Mesodermal cell (in vitro differentiated cells): ENCODE measurements around the gene ARID3A.
A peak's percentile ranks its signal among the peaks of the same experiment; 100 is the strongest.
"Not testable (repeated sequence)": the region's sequence is repeated elsewhere in the genome, so short reads cannot be mapped to it uniquely, and the experiment has no call there.

ENCODE experiments used
- H3K27ac ChIP-seq: 2 replicates; pipeline ENCODE4 v1.7.0; 2013; ENCODE audit warnings: mild to moderate bottlenecking, low read depth, low read length, moderate library complexity; ENCODE audit not compliant: severe bottlenecking
- H3K36me3 ChIP-seq: 2 replicates; pipeline ENCODE4 v1.7.1; 2013; ENCODE audit warnings: mild to moderate bottlenecking, low read length, moderate library complexity; ENCODE audit not compliant: control insufficient read depth, insufficient read depth
- H3K4me1 ChIP-seq: one replicate; pipeline ENCODE4 v1.7.1; 2013; ENCODE audit warnings: mild to moderate bottlenecking, low read length; ENCODE audit not compliant: insufficient read depth, control insufficient read depth, poor library complexity, severe bottlenecking
- H3K4me3 ChIP-seq: 2 replicates; pipeline ENCODE4 v1.7.0; 2013; ENCODE audit warnings: low read length, control low read depth, mild to moderate bottlenecking; ENCODE audit not compliant: insufficient read depth, poor library complexity, severe bottlenecking; ENCODE audit errors: extremely low read depth
- H3K9me3 ChIP-seq: 2 replicates; pipeline ENCODE4 v1.7.1; 2013; ENCODE audit warnings: mild to moderate bottlenecking, low read length, moderate library complexity; ENCODE audit not compliant: control insufficient read depth
- WGBS, 2 experiments: methylation state at CpG; one replicate each; pipeline ENCODE4 v1.1.5; 2013; ENCODE audit warnings: missing lambda C conversion rate in 2 of 2; ENCODE audit not compliant: insufficient coverage in 2 of 2; 5-methylcytosine and 5-hydroxymethylcytosine counted together

Gene ARID3A

DNA sequence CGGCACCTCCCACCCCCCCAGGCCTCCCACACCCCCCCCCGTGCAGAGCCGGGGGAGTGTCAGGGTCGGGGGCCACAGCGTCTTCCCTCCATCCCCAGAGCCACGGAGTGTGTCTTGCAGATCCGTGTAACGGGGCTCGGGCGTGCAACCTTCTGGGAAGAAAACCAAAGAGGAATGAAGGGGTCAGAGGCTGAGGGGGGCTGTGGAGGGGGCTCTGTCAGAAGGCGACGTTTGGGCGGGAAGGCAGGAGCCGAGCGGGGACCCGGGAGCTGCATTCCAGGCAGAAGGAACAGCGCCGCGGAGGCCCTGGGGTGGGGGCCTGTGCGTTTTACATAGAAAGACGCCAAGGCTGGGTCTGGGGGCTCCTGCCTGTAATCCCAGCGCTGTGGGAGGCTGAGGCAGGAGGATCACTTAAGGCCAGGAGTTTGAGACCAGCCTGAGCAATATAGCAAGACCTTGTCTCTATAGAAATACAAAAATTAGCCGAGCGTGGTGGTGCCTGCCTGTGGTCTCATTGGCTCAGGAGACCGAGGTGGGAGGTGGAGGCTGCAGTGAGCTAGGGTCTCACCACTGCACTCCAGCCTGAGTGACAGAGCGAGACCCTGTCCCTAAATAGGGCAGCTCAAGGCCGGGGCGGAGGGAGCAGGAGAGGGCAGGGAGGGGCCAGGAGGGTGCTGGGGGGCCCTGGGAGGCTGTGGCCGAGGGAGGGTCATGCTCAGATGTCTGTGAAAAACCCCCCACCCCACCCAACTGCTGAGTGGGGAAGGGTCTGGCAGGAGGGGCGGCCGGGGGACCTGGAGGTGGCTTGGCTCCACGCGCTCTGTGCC, 27.8 kb downstream of the ARID3A start:
- peak overlapping the region; percentile 11 for H3K4me3 ChIP-seq
- WGBS, 2 experiments, result 38 to 41% methylated on average over 14 to 19 of the region's 33 CpGs
- no peaks in the 10 kb centered on the region for H3K9me3 ChIP-seq
- H3K36me3 ChIP-seq, result peaks cover 32% of the 10 kb centered on the region
- peaks cover 48% of the 10 kb centered on the region for H3K4me1 ChIP-seq
- H3K27ac ChIP-seq, result peak overlapping the region; percentile 96

DNA sequence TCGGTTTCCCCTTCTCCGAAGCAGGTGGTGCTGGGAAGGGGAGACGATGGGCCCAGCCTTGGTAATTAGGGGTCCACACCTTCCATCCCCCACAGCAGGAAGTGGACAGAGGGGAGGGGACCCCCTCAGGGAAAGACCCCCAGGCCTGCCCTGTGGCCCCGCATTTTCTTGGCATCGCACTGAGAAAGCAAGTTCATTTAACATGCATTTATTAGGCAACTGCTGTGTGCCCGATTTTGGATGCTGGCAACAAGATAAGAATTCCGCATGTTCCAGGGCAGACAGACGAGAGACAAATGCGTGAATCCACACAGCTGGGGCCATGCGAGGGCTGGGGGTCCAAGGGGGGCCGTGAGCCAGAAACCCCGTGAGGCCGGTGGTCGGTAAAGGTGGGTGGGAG, 28.4 kb downstream of the ARID3A start:
- peaks cover 38% of the 10 kb centered on the region for H3K36me3 ChIP-seq
- H3K4me1 ChIP-seq, result peaks cover 49% of the 10 kb centered on the region
- H3K27ac ChIP-seq, result peak overlapping the region; percentile 96
- H3K9me3 ChIP-seq, result no peaks in the 10 kb centered on the region
- no peak overlapping the region for H3K4me3 ChIP-seq
- 71 to 83% methylated on average over 11 to 12 of the region's 14 CpGs for WGBS, 2 experiments

DNA sequence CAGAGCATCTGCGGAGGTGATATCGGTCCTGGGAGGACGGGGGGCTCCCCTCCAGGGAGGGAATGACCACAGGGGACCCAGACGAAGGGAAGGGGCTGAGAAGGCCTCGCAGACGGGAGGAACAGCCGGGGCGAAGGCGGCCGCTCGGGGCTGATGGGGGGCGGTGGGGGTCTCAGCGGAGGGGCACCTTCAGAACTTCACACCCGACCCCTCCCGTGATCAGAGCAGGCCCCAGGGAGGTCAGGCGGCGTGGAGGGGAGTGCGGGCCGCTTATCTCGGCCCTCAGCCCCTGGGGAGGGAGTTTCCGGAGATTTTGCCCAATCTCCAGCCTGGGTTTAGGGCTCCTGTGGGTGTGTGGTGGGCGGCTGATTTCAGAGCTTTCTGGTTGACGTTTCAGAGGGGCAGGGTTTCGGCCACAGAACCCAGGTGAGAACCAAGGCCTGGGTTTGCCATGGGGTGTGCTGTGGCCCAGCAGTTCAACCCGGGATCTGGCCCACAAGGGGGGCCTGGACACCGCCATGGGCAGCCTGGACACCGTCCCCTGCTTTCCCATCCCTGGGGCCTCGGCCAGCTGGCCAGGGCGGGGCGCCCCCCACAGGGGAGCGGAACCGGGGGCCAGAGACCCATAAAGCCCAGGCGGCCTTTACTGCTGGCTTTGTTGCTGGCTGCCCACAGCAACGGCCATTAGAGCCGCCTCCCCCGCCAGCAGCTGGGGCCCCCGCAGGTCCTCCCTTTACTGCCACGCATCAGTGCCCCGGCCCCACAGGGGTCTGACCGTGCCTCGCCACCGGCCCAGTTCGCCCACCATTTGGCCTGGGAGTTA, 29.0 kb downstream of the ARID3A start:
- peaks cover 54% of the 10 kb centered on the region for H3K4me1 ChIP-seq
- no peak overlapping the region for H3K4me3 ChIP-seq
- WGBS, 2 experiments, result 68 to 74% methylated on average over 37 to 41 of the region's 43 CpGs
- H3K36me3 ChIP-seq, result peaks cover 42% of the 10 kb centered on the region
- no peaks in the 10 kb centered on the region for H3K9me3 ChIP-seq
- H3K27ac ChIP-seq, result peak overlapping the region; percentile 96

DNA sequence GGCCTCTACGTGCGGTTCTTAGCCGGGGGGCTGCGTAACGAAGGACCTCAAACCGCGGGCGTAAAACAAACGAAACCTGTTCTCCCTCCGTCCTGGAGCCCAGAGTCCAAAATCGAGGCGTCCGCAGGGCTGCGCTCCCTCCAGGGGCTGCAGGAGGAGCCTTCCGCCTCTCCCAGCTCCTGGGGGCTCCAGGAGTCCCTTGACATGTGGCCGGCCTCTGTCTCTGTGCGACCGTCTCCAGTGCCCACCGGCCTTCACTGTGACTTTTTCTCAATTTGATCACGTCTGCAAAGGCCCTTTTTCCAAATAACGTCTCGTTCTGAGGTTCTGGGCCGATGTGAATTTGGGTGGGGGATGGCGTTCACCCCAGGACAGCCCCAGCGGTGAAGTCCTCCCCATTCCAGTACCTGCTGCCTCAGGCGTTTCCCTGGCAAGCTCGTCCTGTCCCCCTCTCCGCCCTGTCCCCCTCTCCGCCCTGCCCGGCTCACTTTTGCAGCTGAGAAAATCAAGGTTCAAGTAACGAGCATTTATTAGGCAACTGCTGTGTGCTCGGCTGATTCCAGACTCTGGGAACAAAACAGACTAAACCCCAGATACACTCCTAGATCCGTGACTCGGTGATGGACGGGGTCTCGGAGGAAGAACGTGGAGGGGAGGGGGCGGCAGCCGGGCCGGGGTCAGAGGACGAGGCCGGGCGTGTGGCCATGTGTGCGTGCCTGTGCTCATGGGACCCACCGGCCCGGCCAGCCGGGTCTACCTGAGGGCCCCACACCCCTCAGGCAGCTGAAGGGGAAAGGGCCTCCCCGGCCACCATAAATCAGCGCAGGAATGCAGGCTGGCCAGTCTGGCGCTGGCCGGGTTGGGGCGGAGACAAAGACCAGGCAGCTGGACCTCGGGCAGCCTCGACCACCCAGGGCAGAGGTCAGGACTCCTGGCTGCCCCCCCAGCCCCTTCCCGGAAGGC, 30.2 kb downstream of the ARID3A start:
- no peaks in the 10 kb centered on the region for H3K9me3 ChIP-seq
- 65 to 77% methylated on average over 45 to 50 of the region's 55 CpGs for WGBS, 2 experiments
- peaks cover 66% of the 10 kb centered on the region for H3K4me1 ChIP-seq
- peaks cover 50% of the 10 kb centered on the region for H3K36me3 ChIP-seq
- no peak overlapping the region for H3K4me3 ChIP-seq
- H3K27ac ChIP-seq, result peak overlapping the region; percentile 96

DNA sequence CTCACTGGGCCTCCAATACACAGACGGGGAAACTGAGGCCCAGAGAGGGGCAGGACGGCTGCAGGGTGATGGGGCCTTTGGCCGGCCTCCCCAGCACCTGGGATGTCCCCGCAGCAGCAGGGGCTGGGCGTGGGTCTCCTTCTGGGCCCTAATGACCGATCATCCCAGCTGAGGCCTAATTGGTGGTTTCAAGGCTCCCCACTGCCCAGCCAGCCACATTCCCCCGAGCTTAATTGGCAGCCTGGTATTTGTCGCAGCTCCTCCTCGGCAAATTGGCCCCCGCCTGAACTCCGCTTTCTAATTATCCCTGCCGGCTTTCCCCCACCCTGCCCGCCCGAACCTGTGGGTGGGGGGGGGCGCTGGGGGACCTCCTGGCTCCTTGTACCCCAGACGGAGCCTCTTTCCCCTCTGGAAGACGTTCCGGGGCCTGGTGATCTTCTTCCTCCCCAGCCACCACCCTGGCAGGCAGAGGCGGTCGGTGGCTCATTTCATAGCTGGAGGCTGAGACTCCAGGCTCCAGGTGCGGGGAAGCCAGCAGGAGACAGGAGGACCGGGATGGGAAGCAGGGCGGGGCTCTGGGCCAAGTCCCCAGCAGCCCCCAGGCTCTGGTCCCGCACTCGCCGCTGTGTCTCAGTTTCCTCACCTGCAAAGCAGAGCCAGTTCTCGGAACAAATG, 31.1 kb downstream of the ARID3A start:
- Histone ChIP-seq H3K27ac (peak overlapping the region; percentile 96), H3K36me3 (peaks cover 50% of the 10 kb centered on the region), H3K9me3 (no peaks in the 10 kb centered on the region), H3K4me3 (no peak overlapping the region), H3K4me1 (peaks cover 66% of the 10 kb centered on the region)
- WGBS, 2 experiments, result 40 to 47% methylated on average over 14 to 16 of the region's 27 CpGs

DNA sequence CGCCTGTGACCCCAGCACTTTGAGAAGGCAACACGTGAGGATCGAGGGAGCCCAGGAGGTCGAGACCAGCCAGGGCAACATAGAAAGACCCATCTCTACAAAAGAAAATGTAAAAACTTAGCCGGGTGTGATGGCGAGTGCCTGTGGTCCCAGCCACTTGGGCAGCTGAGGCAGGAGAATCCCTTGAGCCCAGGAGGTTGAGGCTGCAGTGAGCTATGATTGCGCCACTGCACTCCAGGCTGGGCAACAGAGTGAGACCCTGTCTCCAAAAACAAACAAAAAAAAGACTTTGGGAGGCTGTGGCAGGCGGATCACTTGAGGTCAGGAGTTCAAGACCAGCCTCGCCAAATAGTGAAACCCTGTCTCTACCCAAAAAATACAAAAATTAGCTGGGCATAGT, 31.7 kb downstream of the ARID3A start:
- WGBS, 2 experiments, result 86 to 97% methylated on average over 7 of the region's 9 CpGs
- H3K4me3 ChIP-seq, H3K9me3 ChIP-seq: not testable (repeated sequence)
- Histone ChIP-seq H3K27ac (peak overlapping the region; percentile 96), H3K36me3 (peaks cover 55% of the 10 kb centered on the region), H3K4me1 (peaks cover 69% of the 10 kb centered on the region)

DNA sequence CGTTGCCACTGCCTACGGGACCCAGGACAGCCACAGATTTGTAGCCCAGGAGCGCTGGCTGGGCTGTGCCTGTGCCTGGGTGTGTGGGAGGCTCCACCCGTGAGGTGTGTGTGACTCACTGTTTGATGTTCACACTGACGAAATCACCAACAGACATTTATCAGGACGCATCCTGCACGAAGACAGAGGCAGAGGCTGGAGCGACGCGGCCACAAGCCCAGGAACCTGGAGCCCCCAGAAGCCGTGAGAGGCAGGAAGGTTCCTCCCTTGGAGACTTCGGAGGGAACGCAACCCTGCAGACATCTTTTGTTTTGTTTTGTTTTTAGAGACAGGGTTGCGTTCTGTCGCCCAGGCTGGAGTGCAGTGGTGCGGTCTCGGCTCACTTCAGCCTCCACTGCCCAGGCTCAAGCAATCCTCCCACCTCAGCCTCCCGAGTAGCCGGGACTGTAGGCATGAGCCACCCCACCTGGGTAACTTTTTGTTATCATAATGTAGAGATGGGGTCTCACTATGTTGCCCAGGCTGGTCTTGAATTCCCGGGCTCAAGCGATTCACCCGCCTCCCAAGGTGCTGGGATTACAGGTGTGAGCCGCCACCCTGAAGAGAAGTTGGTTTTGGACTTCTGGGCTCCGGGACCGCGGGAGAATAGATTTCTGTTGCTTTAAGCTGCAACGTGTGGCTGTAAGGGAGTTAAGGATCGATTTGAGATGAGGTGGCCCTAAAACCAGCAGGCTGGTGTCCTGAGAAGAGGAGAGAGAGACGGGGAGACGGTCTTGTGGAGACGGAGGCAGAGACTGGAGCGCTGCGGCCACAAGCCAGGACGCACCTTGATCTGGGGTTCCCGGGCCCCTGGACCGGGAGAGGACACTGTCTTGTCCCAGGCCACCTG, 33.4 kb downstream of the ARID3A start:
- 92 to 94% methylated on average over 28 to 34 of the region's 36 CpGs for WGBS, 2 experiments
- Histone ChIP-seq H3K4me1 (peaks cover 60% of the 10 kb centered on the region), H3K4me3 (no peak overlapping the region), H3K36me3 (peaks cover 68% of the 10 kb centered on the region), H3K9me3 (no peaks in the 10 kb centered on the region), H3K27ac (peak overlapping the region; percentile 23)

DNA sequence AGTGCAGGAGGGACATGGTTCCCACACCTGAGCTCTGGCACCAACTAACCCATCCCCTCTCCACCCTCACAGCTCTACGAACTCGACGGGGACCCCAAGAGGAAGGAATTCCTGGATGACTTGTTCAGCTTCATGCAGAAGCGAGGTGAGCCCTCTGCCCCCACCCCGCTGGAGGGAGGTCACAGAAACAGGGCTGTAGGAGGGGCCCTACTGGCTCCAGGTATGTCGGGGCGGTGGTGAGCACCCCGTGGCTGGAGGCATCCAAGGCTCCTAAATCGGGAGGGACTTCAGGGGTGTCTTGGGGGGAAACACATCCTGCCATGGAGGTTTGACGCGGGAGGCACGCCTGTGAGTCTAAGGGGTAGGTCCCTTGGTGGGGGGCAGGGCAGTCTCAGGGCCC, 34.2 kb downstream of the ARID3A start:
- Histone ChIP-seq H3K4me3 (no peak overlapping the region), H3K27ac (peak overlapping the region; percentile 41), H3K36me3 (peaks cover 71% of the 10 kb centered on the region), H3K9me3 (no peaks in the 10 kb centered on the region), H3K4me1 (peaks cover 52% of the 10 kb centered on the region)
- 67 to 69% methylated on average over 9 to 12 of the region's 12 CpGs for WGBS, 2 experiments

DNA sequence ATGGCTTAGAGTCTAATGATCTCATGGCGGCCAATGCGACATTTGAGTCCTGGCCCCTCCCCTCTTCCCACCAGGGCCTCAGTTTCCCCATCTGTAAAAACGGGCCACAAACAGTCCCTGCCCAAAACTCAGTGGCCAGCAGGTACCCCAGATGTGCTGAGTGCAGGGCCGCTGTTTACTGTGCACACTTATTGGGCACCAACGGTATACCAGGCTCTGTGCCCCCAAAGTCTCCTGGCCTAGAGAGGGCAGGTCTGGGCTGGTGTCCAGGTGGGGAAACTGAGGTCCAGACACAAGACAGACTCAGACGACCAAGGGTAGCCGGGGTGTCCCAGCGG, 34.7 kb downstream of the ARID3A start:
- WGBS, 2 experiments, result 92 to 94% methylated on average over 7 to 8 of the region's 8 CpGs
- Histone ChIP-seq H3K9me3 (no peaks in the 10 kb centered on the region), H3K36me3 (peaks cover 71% of the 10 kb centered on the region), H3K4me1 (peaks cover 49% of the 10 kb centered on the region), H3K27ac (peak overlapping the region; percentile 49), H3K4me3 (no peak overlapping the region)
